ENCODE data around the gene CDH23. TPM values are rescaled to one million over a fixed set of nuclear protein-coding genes. Genes with fewer than 3 reads are reported as not detected.

CDH23 gene
- total and polyA plus RNA-seq, 9 of the 15 experiments (the other 6 are each of a cell fraction or from before 2014, with no cell fraction given): 0.18 to 1.2 (median 0.47) TPM

DNA sequence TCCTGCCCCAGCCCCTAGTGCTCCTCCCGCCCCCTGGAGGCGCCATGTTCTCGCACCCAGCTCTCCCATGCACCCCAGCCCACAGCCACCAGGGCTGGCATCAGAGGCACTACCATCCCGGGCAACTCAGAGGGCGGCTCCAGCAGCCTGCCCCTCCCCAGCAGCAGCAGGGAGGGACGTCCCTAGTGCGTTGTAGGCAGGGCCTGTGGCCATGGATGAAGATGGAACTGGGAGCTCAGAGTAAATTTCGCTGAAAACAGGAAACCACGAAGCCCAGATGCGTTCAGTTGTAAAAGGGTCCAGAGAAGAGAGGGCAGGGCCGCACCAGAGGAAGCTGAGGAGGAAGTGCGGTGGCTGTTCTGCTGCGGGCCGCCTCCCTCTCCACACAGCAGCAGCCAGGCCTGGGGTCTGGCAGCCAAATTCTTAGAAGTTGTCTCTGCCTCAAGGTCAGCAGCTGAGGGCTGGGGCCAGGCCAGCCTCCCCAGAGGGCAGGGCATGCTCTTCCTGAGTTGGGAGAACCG, 352.0 kb downstream of the CDH23 start (continued):
- TF ChIP-seq ZNF766 (CRISPR knock-in tag; conservative IDR thresholded peaks at IDR 0.05) (peak; percentile 68), MAFF (IDR thresholded peaks at IDR 0.05; ENCODE audit: low read length) (no peak), SMARCE1 (IDR thresholded peaks at IDR 0.05) (no peak), ZNF3 (CRISPR knock-in tag; IDR thresholded peaks at IDR 0.05) (0 out of 2 replicates have a peak, but pooled peaks have one; percentile 14), ATF1 (CRISPR knock-in tag; IDR thresholded peaks at IDR 0.05) (no peak), ATF1 (tag; IDR thresholded peaks at IDR 0.05) (no peak), RAD51 (IDR thresholded peaks at IDR 0.05; ENCODE audit: borderline replicate concordance, low read depth) (no peak), ZNF717 (CRISPR knock-in tag; IDR thresholded peaks at IDR 0.05) (no peak; the same call in 1 of the 2 replicates), ESRRB (CRISPR knock-in tag; IDR thresholded peaks at IDR 0.05; ENCODE audit: borderline replicate concordance) (no peak), SMAD1 (IDR thresholded peaks at IDR 0.05; ENCODE audit: low read depth, low read length, partially characterized antibody) (no peak), BCL6 (CRISPR knock-in tag; IDR thresholded peaks at IDR 0.05) (peak; percentile 55; the same call in 1 of the 2 replicates), ZNF76 (CRISPR knock-in tag; IDR thresholded peaks at IDR 0.05; ENCODE audit: borderline replicate concordance) (no peak; the same call in 1 of the 2 replicates), ELF4 (CRISPR knock-in tag; IDR thresholded peaks at IDR 0.05) (no peak), KDM1A (IDR thresholded peaks at IDR 0.05) (no peak), HNRNPL (IDR thresholded peaks at IDR 0.05; ENCODE audit: low read depth, low read length) (0 out of 2 replicates have a peak, but pooled peaks have one; percentile 41), CREB1 (IDR thresholded peaks at IDR 0.05) (no peak), CREB1 (CRISPR knock-in tag; IDR thresholded peaks at IDR 0.05) (no peak), JUND (IDR thresholded peaks at IDR 0.05; ENCODE audit: borderline replicate concordance, low read depth, low read length) (no peak), JUND (tag; IDR thresholded peaks at IDR 0.05; ENCODE audit: borderline replicate concordance, low read depth, low read length) (no peak), PHF21A (IDR thresholded peaks at IDR 0.05; ENCODE audit: borderline replicate concordance, low read depth) (no peak)
- TF ChIP-seq, protein P1, sequence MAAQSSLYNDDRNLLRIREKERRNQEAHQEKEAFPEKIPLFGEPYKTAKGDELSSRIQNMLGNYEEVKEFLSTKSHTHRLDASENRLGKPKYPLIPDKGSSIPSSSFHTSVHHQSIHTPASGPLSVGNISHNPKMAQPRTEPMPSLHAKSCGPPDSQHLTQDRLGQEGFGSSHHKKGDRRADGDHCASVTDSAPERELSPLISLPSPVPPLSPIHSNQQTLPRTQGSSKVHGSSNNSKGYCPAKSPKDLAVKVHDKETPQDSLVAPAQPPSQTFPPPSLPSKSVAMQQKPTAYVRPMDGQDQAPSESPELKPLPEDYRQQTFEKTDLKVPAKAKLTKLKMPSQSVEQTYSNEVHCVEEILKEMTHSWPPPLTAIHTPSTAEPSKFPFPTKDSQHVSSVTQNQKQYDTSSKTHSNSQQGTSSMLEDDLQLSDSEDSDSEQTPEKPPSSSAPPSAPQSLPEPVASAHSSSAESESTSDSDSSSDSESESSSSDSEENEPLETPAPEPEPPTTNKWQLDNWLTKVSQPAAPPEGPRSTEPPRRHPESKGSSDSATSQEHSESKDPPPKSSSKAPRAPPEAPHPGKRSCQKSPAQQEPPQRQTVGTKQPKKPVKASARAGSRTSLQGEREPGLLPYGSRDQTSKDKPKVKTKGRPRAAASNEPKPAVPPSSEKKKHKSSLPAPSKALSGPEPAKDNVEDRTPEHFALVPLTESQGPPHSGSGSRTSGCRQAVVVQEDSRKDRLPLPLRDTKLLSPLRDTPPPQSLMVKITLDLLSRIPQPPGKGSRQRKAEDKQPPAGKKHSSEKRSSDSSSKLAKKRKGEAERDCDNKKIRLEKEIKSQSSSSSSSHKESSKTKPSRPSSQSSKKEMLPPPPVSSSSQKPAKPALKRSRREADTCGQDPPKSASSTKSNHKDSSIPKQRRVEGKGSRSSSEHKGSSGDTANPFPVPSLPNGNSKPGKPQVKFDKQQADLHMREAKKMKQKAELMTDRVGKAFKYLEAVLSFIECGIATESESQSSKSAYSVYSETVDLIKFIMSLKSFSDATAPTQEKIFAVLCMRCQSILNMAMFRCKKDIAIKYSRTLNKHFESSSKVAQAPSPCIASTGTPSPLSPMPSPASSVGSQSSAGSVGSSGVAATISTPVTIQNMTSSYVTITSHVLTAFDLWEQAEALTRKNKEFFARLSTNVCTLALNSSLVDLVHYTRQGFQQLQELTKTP (IDR thresholded peaks at IDR 0.05; ENCODE audit: low read depth in 1 of 2, partially characterized antibody in 2 of 2): no peak
- TF ChIP-seq, protein P2, sequence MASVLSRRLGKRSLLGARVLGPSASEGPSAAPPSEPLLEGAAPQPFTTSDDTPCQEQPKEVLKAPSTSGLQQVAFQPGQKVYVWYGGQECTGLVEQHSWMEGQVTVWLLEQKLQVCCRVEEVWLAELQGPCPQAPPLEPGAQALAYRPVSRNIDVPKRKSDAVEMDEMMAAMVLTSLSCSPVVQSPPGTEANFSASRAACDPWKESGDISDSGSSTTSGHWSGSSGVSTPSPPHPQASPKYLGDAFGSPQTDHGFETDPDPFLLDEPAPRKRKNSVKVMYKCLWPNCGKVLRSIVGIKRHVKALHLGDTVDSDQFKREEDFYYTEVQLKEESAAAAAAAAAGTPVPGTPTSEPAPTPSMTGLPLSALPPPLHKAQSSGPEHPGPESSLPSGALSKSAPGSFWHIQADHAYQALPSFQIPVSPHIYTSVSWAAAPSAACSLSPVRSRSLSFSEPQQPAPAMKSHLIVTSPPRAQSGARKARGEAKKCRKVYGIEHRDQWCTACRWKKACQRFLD (CRISPR knock-in tag; IDR thresholded peaks at IDR 0.05): peak; percentile 46; the same call in 1 of the 2 replicates
- TF ChIP-seq, protein P3, sequence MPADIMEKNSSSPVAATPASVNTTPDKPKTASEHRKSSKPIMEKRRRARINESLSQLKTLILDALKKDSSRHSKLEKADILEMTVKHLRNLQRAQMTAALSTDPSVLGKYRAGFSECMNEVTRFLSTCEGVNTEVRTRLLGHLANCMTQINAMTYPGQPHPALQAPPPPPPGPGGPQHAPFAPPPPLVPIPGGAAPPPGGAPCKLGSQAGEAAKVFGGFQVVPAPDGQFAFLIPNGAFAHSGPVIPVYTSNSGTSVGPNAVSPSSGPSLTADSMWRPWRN (IDR thresholded peaks at IDR 0.05; ENCODE audit: low read depth): no peak
- TF ChIP-seq, protein P4, sequence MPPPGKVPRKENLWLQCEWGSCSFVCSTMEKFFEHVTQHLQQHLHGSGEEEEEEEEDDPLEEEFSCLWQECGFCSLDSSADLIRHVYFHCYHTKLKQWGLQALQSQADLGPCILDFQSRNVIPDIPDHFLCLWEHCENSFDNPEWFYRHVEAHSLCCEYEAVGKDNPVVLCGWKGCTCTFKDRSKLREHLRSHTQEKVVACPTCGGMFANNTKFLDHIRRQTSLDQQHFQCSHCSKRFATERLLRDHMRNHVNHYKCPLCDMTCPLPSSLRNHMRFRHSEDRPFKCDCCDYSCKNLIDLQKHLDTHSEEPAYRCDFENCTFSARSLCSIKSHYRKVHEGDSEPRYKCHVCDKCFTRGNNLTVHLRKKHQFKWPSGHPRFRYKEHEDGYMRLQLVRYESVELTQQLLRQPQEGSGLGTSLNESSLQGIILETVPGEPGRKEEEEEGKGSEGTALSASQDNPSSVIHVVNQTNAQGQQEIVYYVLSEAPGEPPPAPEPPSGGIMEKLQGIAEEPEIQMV (tag; conservative IDR thresholded peaks at IDR 0.05; ENCODE audit: low read depth): no peak
